NCI-H2171 (cell line): ENCODE results near the gene ABHD16B.
"Not testable (repeated sequence)": the region's sequence is repeated elsewhere in the genome, so short reads cannot be mapped to it uniquely, and the experiment has no call there.

Experiments
- DNase-seq: peaks from one replicate; lab custom pipeline; 2025; lab: John Stamatoyannopoulos, UW

ABHD16B gene

GRCh38 chr20:63878899-63879663 lies 17.8 kb downstream of the ABHD16B start:
- DNase-seq: no peak

- not testable (repeated sequence) for DNase-seq
Observed at GRCh38 chr20:63880901-63881300, 19.6 kb downstream of the ABHD16B start.

GRCh38 chr20:63881451-63882226 lies 20.3 kb downstream of the ABHD16B start:
- no peak for DNase-seq

GRCh38 chr20:63882257-63883200 lies 21.2 kb downstream of the ABHD16B start:
- DNase-seq: no peak

GRCh38 chr20:63883201-63883593 lies 21.9 kb downstream of the ABHD16B start:
- DNase-seq: no peak

- no peak for DNase-seq
Observed at GRCh38 chr20:63884506-63885263, 23.4 kb downstream of the ABHD16B start.

GRCh38 chr20:63885264-63886053 lies 24.2 kb downstream of the ABHD16B start:
- DNase-seq: no peak

- no peak for DNase-seq
Observed at GRCh38 chr20:63886054-63886419, 24.7 kb downstream of the ABHD16B start.

- no peak for DNase-seq
Observed at GRCh38 chr20:63886921-63887320, 25.6 kb downstream of the ABHD16B start.

GRCh38 chr20:63889241-63890200 lies 28.2 kb downstream of the ABHD16B start:
- DNase-seq: no peak

- DNase-seq: no peak
Observed at GRCh38 chr20:63890201-63890576, 28.9 kb downstream of the ABHD16B start.

GRCh38 chr20:63890616-63891015 lies 29.3 kb downstream of the ABHD16B start:
- DNase-seq: no peak

- DNase-seq: no peak
Observed at GRCh38 chr20:63891061-63892002, 30.0 kb downstream of the ABHD16B start.

GRCh38 chr20:63892402-63892801 lies 31.1 kb downstream of the ABHD16B start:
- no peak for DNase-seq

- DNase-seq: no peak
Observed at GRCh38 chr20:63893999-63894357, 32.7 kb downstream of the ABHD16B start.

GRCh38 chr20:63894358-63895201 lies 33.3 kb downstream of the ABHD16B start, which contains the start of gene DNAJC5:
Gene DNAJC5 (plus strand): TSS chr20:63895126. CDS start chr20:63928346, 33,220 bp downstream.
- DNase-seq: peak; percentile 96

- DNase-seq: no peak
Observed at GRCh38 chr20:63895202-63895951, 34.1 kb downstream of the ABHD16B start.
